Endodermal cell (in vitro differentiated cells): ENCODE results near the gene MAPRE2. TPM values are rescaled to one million over a fixed set of nuclear protein-coding genes. Genes with fewer than 3 reads are reported as not detected.

Experiments
- DNase-seq: peaks from one replicate; pipeline ENCODE4 v3.0.0-alpha.2; 2017
- H3K27ac ChIP-seq: 2 replicates; pipeline ENCODE4 v1.5.1; 2013; ENCODE audit warnings: mild to moderate bottlenecking, low read depth, low read length, moderate library complexity
- H3K27me3 ChIP-seq: 2 replicates; pipeline ENCODE4 v1.6.1; 2013; ENCODE audit warnings: mild to moderate bottlenecking, low read length, moderate library complexity; ENCODE audit not compliant: insufficient read depth, control insufficient read depth, poor library complexity, severe bottlenecking
- H3K36me3 ChIP-seq: 2 replicates; pipeline ENCODE4 v1.7.0; 2013; ENCODE audit warnings: mild to moderate bottlenecking, low read length, moderate library complexity; ENCODE audit not compliant: control insufficient read depth, insufficient read depth
- H3K4me1 ChIP-seq: one replicate; pipeline ENCODE4 v1.7.0; 2013; ENCODE audit warnings: low read length; ENCODE audit not compliant: control insufficient read depth, insufficient read depth
- H3K4me3 ChIP-seq: 2 replicates; pipeline ENCODE4 v1.5.1; 2013; ENCODE audit warnings: mild to moderate bottlenecking, low read length, moderate library complexity
- H3K9ac ChIP-seq: 2 replicates; pipeline ENCODE4 v1.6.1; 2013; ENCODE audit warnings: mild to moderate bottlenecking, low read length, moderate library complexity; ENCODE audit not compliant: poor library complexity, severe bottlenecking; ENCODE audit errors: extremely low read depth
- H3K9me3 ChIP-seq: 2 replicates; pipeline ENCODE4 v1.6.1; 2013; ENCODE audit warnings: mild to moderate bottlenecking, low read length, moderate library complexity; ENCODE audit not compliant: control insufficient read depth
- H3K27ac Mint-ChIP-seq: 2 replicates; pipeline ENCODE4 v1.8.0; 2020; ENCODE audit warnings: mixed read lengths
- H3K27me3 Mint-ChIP-seq: 2 replicates; pipeline ENCODE4 v1.8.0; 2021; ENCODE audit warnings: mild to moderate bottlenecking, mixed read lengths; ENCODE audit not compliant: insufficient read depth
- H3K36me3 Mint-ChIP-seq: 2 replicates; pipeline ENCODE4 v1.8.0; 2020; ENCODE audit warnings: low read depth, mixed read lengths
- H3K4me1 Mint-ChIP-seq: 2 replicates; pipeline ENCODE4 v1.8.0; 2020; ENCODE audit warnings: mixed read lengths
- H3K4me3 Mint-ChIP-seq: 2 replicates; pipeline ENCODE4 v1.8.0; 2020; ENCODE audit warnings: mild to moderate bottlenecking, moderate library complexity, mixed read lengths
- H3K9me3 Mint-ChIP-seq: 2 replicates; pipeline ENCODE4 v1.8.0; 2020; ENCODE audit warnings: mild to moderate bottlenecking, mixed read lengths
- WGBS, 2 experiments: methylation state at CpG; one replicate each; pipeline versions ENCODE4 v1.1.5 to v1.1.7; 2013; ENCODE audit warnings: missing lambda C conversion rate in 2 of 2, mixed read lengths in 1 of 2; ENCODE audit not compliant: insufficient coverage in 1 of 2, insufficient read length in 1 of 2; 5-methylcytosine and 5-hydroxymethylcytosine counted together
- total RNA-seq, 2 donors: library from RNA; stranded (reverse); fragmentation: NEBNext Ultra II Directional in 1 of 2; extraction: Animal tissue kit (Norgen Biotek cat#: 25700) in 1 of 2; gene quantifications; 2 replicates in 1 of 2; 3 replicates in 1 of 2; pipeline ENCODE4 v1.2.1, GENCODE V29; 2021
- TF ChIP-seq, protein P1 (sequence below): fragments of 200-600 bp; sonication (generic); conservative IDR thresholded peaks from 2 replicates; pipeline ENCODE4 v1.5.0; 2021; ENCODE audit warnings: antibody characterized with exemption, mild to moderate bottlenecking

The MAPRE2 gene
- total RNA-seq, 2 donors from 2014 or later, result 15.2 to 16.5 TPM

- TF ChIP-seq, protein P1, sequence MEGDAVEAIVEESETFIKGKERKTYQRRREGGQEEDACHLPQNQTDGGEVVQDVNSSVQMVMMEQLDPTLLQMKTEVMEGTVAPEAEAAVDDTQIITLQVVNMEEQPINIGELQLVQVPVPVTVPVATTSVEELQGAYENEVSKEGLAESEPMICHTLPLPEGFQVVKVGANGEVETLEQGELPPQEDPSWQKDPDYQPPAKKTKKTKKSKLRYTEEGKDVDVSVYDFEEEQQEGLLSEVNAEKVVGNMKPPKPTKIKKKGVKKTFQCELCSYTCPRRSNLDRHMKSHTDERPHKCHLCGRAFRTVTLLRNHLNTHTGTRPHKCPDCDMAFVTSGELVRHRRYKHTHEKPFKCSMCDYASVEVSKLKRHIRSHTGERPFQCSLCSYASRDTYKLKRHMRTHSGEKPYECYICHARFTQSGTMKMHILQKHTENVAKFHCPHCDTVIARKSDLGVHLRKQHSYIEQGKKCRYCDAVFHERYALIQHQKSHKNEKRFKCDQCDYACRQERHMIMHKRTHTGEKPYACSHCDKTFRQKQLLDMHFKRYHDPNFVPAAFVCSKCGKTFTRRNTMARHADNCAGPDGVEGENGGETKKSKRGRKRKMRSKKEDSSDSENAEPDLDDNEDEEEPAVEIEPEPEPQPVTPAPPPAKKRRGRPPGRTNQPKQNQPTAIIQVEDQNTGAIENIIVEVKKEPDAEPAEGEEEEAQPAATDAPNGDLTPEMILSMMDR, result no peak
- Histone ChIP-seq H3K27ac (no peak overlapping the region), H3K9ac (no peak overlapping the region), H3K36me3 (no peaks in the 10 kb centered on the region), H3K27me3 (no peaks in the 10 kb centered on the region), H3K9me3 (no peaks in the 10 kb centered on the region), H3K4me3 (no peak overlapping the region), H3K4me1 (no peaks in the 10 kb centered on the region)
- Mint-ChIP-seq H3K36me3 (peaks cover 1% of the 10 kb centered on the region), H3K27ac (no peak overlapping the region), H3K4me3 (no peak overlapping the region), H3K4me1 (peaks cover 16% of the 10 kb centered on the region), H3K9me3 (no peaks in the 10 kb centered on the region), H3K27me3 (no peaks in the 10 kb centered on the region)
- DNase-seq, result no peak
- 64% methylated on average over 2 of the region's 2 CpGs; no CpG with 5 or more reads in 1 of the 2 experiments for WGBS, 2 experiments
These were observed 9.5 kb downstream of the MAPRE2 start for GRCh38 chr18:35050705-35051195.

DNA sequence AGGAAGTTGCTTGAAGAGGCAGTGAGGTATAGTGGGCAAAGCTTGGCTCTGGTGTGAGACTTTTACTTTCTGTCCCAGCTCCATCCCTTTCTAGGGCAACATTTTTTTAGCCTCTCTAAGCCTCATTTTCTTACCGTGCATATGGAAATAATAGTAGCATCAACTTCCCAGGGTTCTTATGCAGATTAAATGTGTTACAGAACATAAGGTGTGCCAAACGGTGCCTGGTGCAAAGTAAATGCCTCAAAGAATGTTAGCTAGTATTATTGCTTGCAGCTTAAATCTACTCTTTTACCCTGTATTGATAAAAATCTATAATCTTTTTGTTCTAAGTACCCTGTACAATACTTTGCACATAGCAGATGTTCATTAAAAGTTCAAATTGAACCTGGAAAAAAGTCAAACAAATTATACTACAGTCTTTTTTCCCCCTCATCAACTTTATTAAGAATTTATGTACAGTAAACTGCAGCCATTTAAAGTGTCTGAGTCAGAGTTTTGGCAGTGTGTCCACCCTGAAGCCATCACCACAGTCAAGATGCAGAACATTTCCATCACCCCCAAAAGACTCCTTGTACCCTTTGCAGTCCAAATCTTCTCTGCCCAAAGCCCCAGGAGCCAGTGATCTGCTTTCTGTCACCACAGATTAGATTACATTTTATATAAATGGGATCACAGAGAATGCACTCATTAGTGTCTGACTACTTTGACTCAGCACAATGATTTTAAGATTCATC, 10.6 kb downstream of the MAPRE2 start:
- Mint-ChIP-seq H3K27ac (no peak overlapping the region), H3K27me3 (no peaks in the 10 kb centered on the region), H3K9me3 (no peaks in the 10 kb centered on the region), H3K4me1 (peaks cover 8% of the 10 kb centered on the region), H3K4me3 (no peak overlapping the region), H3K36me3 (peaks cover 1% of the 10 kb centered on the region)
- H3K4me3 ChIP-seq, result no peak overlapping the region
- no peaks in the 10 kb centered on the region for H3K4me1 ChIP-seq
- no peak overlapping the region for H3K9ac ChIP-seq
- no peak overlapping the region for H3K27ac ChIP-seq
- H3K27me3 ChIP-seq, result no peaks in the 10 kb centered on the region
- H3K36me3 ChIP-seq, result no peaks in the 10 kb centered on the region
- 100% methylated on average over 2 of the region's 2 CpGs for WGBS, 2 experiments
- no peak for DNase-seq
- TF ChIP-seq, protein P1, result no peak
- H3K9me3 ChIP-seq, result no peaks in the 10 kb centered on the region

GRCh38 chr18:35054401-35054800, 13.2 kb downstream of the MAPRE2 start:
- no peaks in the 10 kb centered on the region for H3K4me1 ChIP-seq
- 94 to 98% methylated on average over 5 to 9 of the region's 9 CpGs for WGBS, 2 experiments

More at GRCh38 chr18:35054401-35054800, 13.2 kb downstream of the MAPRE2 start:
- Mint-ChIP-seq H3K27ac (no peak overlapping the region), H3K4me1 (peaks cover 9% of the 10 kb centered on the region), H3K4me3 (no peak overlapping the region), H3K36me3 (no peaks in the 10 kb centered on the region), H3K27me3 (no peaks in the 10 kb centered on the region), H3K9me3 (no peaks in the 10 kb centered on the region)
- DNase-seq, result no peak
- Histone ChIP-seq H3K4me3 (no peak overlapping the region), H3K9me3 (no peaks in the 10 kb centered on the region), H3K36me3 (no peaks in the 10 kb centered on the region), H3K9ac (no peak overlapping the region), H3K27me3 (no peaks in the 10 kb centered on the region), H3K27ac (no peak overlapping the region)
- TF ChIP-seq, protein P1, result no peak
